H1 (cell line): ENCODE results near the gene KLK1. TPM values are rescaled to one million over a fixed set of nuclear protein-coding genes. Genes with fewer than 3 reads are reported as not detected.
"Not testable (repeated sequence)": the region's sequence is repeated elsewhere in the genome, so short reads cannot be mapped to it uniquely, and the experiment has no call there.

Source experiments
- CTCF ChIA-PET: fragments of 300-600 bp; sonication (Branson Sonifier 250); formaldehyde crosslinking; loops from one replicate; lab custom pipeline; 2021; ENCODE audit not compliant: partially characterized antibody; lab: Charles Lee
- POLR2A ChIA-PET: fragments of 300-600 bp; sonication (Branson Sonifier 250); formaldehyde crosslinking; loops from one replicate; lab custom pipeline; 2021; ENCODE audit warnings: inconsistent platforms; ENCODE audit not compliant: partially characterized antibody; lab: Charles Lee
- DNase-seq, 2 experiments: peaks; one replicate each; pipeline versions ENCODE4 v3.0.0 to v3.0.0-alpha.2; 2010 to 2022; ENCODE audit warnings: low spot score in 2 of 2, low read depth in 1 of 2, mixed read lengths in 1 of 2
- FAIRE-seq: peaks from 2 replicates; lab custom pipeline; 2011; peaks lifted over from hg19 to GRCh38; lab: Jason Lieb, UNC
- H2AFZ ChIP-seq: 2 replicates; pipeline ENCODE4 v1.8.1; 2012; ENCODE audit warnings: low read length, inconsistent platforms
- H2AK5ac ChIP-seq: 2 replicates; pipeline ENCODE4 v1.6.1; 2013; ENCODE audit warnings: low read depth, low read length
- H2BK120ac ChIP-seq: replicated peaks from 2 replicates; pipeline ENCODE3; 2013; ENCODE audit warnings: low read depth, low read length, inconsistent platforms
- H2BK12ac ChIP-seq: 2 replicates; pipeline ENCODE4 v1.6.1; 2013; ENCODE audit warnings: low read depth, low read length
- H2BK15ac ChIP-seq: 2 replicates; pipeline ENCODE4 v1.6.1; 2013; ENCODE audit warnings: low read length
- H2BK20ac ChIP-seq: 2 replicates; pipeline ENCODE4 v1.6.1; 2013; ENCODE audit warnings: low read length
- H2BK5ac ChIP-seq: 2 replicates; pipeline ENCODE4 v1.6.1; 2013; ENCODE audit warnings: low read depth, low read length
- H3K14ac ChIP-seq: 2 replicates; pipeline ENCODE4 v1.6.1; 2013; ENCODE audit warnings: inconsistent platforms; ENCODE audit not compliant: insufficient read length
- H3K18ac ChIP-seq: 2 replicates; pipeline ENCODE4 v1.6.1; 2013; ENCODE audit warnings: low read length; ENCODE audit errors: extremely low read depth
- H3K23ac ChIP-seq: 2 replicates; pipeline ENCODE4 v1.6.1; 2013; ENCODE audit warnings: inconsistent platforms; ENCODE audit not compliant: insufficient read length
- H3K23me2 ChIP-seq: 2 replicates; pipeline ENCODE4 v1.6.1; 2013; ENCODE audit warnings: low read depth, low read length
- H3K27ac ChIP-seq: 2 replicates; pipeline ENCODE4 v1.6.1; 2011; ENCODE audit warnings: low read depth, low read length, inconsistent platforms
- H3K27me3 ChIP-seq, 4 experiments: replicated peaks in 1 of 4; 1 replicate in 1 of 4; 2 replicates in 3 of 4; pipeline versions ENCODE4 v1.6.1 to v1.8.1; 2011 to 2013; ENCODE audit warnings: low read length in 3 of 4, mild to moderate bottlenecking in 3 of 4, inconsistent platforms in 2 of 4, mixed read lengths in 2 of 4, moderate library complexity in 1 of 4; ENCODE audit not compliant: control insufficient read depth in 3 of 4, insufficient read depth in 3 of 4; ENCODE audit errors: extremely low read depth in 1 of 4
- H3K36me3 ChIP-seq, 4 experiments: 2 replicates each; pipeline versions ENCODE4 v1.6.1 to v1.8.1; 2011 to 2013; ENCODE audit warnings: mild to moderate bottlenecking in 4 of 4, low read length in 3 of 4, moderate library complexity in 2 of 4, control low read depth in 1 of 4, inconsistent platforms in 1 of 4; ENCODE audit not compliant: insufficient read depth in 4 of 4, control insufficient read depth in 2 of 4
- H3K4ac ChIP-seq: replicated peaks from 2 replicates; pipeline ENCODE3; 2013; ENCODE audit warnings: low read length, low read depth, mixed read lengths, inconsistent platforms; ENCODE audit not compliant: insufficient read length
- H3K4me1 ChIP-seq, 4 experiments: replicated peaks in 1 of 4; 1 replicate in 1 of 4; 2 replicates in 3 of 4; pipeline versions ENCODE4 v1.6.1 to v1.8.1; 2011 to 2013; ENCODE audit warnings: low read length in 3 of 4, inconsistent platforms in 2 of 4, mixed read lengths in 1 of 4; ENCODE audit not compliant: insufficient read depth in 4 of 4, control insufficient read depth in 3 of 4
- H3K4me2 ChIP-seq, 2 experiments: 2 replicates each; pipeline versions ENCODE4 v1.6.1 to v1.8.1; 2011 to 2013; ENCODE audit warnings: low read depth in 2 of 2, low read length in 2 of 2, control low read depth in 1 of 2, inconsistent platforms in 1 of 2, mild to moderate bottlenecking in 1 of 2; ENCODE audit not compliant: insufficient read depth in 1 of 2
- H3K4me3 ChIP-seq, 4 experiments: fragments of 200-600, 300-600 bp in 1 of 4; sonication (generic), shearing (Covaris generic), sonication (Bioruptor Twin) in 1 of 4; 2 replicates each; pipeline versions ENCODE4 v1.5.1 to v1.8.1; 2011 to 2016; ENCODE audit warnings: low read length in 4 of 4, low read depth in 3 of 4, control low read depth in 2 of 4, inconsistent platforms in 2 of 4, mild to moderate bottlenecking in 2 of 4, mixed read lengths in 1 of 4, moderate library complexity in 1 of 4; ENCODE audit not compliant: insufficient read depth in 2 of 4; ENCODE audit errors: extremely low read depth in 1 of 4
- H3K56ac ChIP-seq: replicated peaks from 2 replicates; pipeline ENCODE3; 2013; ENCODE audit warnings: low read depth, mild to moderate bottlenecking, mixed read lengths, low read length, inconsistent platforms; ENCODE audit not compliant: insufficient read length
- H3K79me1 ChIP-seq: 2 replicates; pipeline ENCODE4 v1.6.1; 2013; ENCODE audit warnings: low read depth, low read length, control low read depth
- H3K79me2 ChIP-seq, 2 experiments: 2 replicates each; pipeline versions ENCODE4 v1.6.1 to v1.8.1; 2012 to 2013; ENCODE audit warnings: low read length in 2 of 2, mild to moderate bottlenecking in 2 of 2, inconsistent platforms in 1 of 2; ENCODE audit not compliant: insufficient read depth in 2 of 2, control insufficient read depth in 1 of 2
- H3K9ac ChIP-seq, 4 experiments: replicated peaks in 1 of 4; 1 replicate in 1 of 4; 2 replicates in 3 of 4; pipeline versions ENCODE4 v1.6.1 to v1.8.1; 2011 to 2013; ENCODE audit warnings: low read depth in 3 of 4, low read length in 3 of 4, control low read depth in 2 of 4, mild to moderate bottlenecking in 2 of 4, moderate library complexity in 2 of 4, inconsistent platforms in 1 of 4; ENCODE audit errors: extremely low read depth in 1 of 4
- H3K9me3 ChIP-seq, 2 experiments: 2 replicates each; pipeline versions ENCODE4 v1.6.1 to v1.8.1; 2012 to 2013; ENCODE audit warnings: mild to moderate bottlenecking in 2 of 2, moderate library complexity in 2 of 2, control low read depth in 1 of 2, inconsistent platforms in 1 of 2, low read depth in 1 of 2, low read length in 1 of 2, mixed read lengths in 1 of 2; ENCODE audit not compliant: insufficient read depth in 2 of 2
- H4K20me1 ChIP-seq, 2 experiments: replicated peaks in 1 of 2; 2 replicates each; pipeline versions ENCODE3 to v1.8.1; 2011 to 2013; ENCODE audit warnings: inconsistent platforms in 2 of 2, low read length in 2 of 2, mild to moderate bottlenecking in 1 of 2; ENCODE audit not compliant: insufficient read depth in 2 of 2, control insufficient read depth in 1 of 2
- H4K5ac ChIP-seq: 2 replicates; pipeline ENCODE4 v1.6.1; 2013; ENCODE audit warnings: low read length, low read depth, mixed read lengths, inconsistent platforms; ENCODE audit not compliant: insufficient read length
- H4K8ac ChIP-seq: 2 replicates; pipeline ENCODE4 v1.8.0; 2013; ENCODE audit warnings: mild to moderate bottlenecking, moderate library complexity, low read length, inconsistent platforms; ENCODE audit not compliant: insufficient read depth; ENCODE audit errors: extremely low read depth
- H4K91ac ChIP-seq: replicated peaks from 2 replicates; pipeline ENCODE3; 2013; ENCODE audit warnings: low read length, mixed read lengths, inconsistent platforms; ENCODE audit not compliant: insufficient read length
- WGBS, 2 experiments: shearing (Covaris generic) in 1 of 2; methylation state at CpG; one replicate each; pipeline versions ENCODE4 v1.1.6 to v1.1.7; 2013 to 2015; ENCODE audit warnings: low lambda C conversion rate in 2 of 2, mixed read lengths in 2 of 2, inconsistent platforms in 1 of 2, low coverage in 1 of 2, missing lambda C conversion rate in 1 of 2; ENCODE audit not compliant: insufficient replicate concordance in 2 of 2, insufficient coverage in 1 of 2, insufficient read length in 1 of 2; ENCODE audit errors: extremely low coverage in 1 of 2, missing lambda C conversion rate in 1 of 2; 5-methylcytosine and 5-hydroxymethylcytosine counted together
- polyA plus RNA-seq, 7 experiments: library from polyadenylated mRNA; depleted of rRNA in 3 of 7; stranded (reverse) in 5 of 7; unstranded in 2 of 7; fragments of >200 nt in 5 of 7; fragments of 200-250 nt in 2 of 7; gene quantifications; 1 replicate in 5 of 7; 2 replicates in 1 of 7; 4 replicates in 1 of 7; pipeline versions ENCODE4 v1.2.1 to v1.2.3, GENCODE V29; 2011 to 2013; ENCODE audit warnings: missing spikeins in 2 of 7, mixed read lengths in 2 of 7
- small RNA-seq: library from polyadenylated mRNA; stranded (forward); fragments of <200 nt; extraction: miRNeasy Mini kit (QIAGEN cat#:217004); gene quantifications from one replicate; pipeline ENCODE3, GENCODE V24; 2013; ENCODE audit not compliant: insufficient read depth
- total RNA-seq: library from RNA; stranded (reverse); fragmentation: NEBNext Ultra II Directional; extraction: Animal tissue kit (Norgen Biotek cat#: 25700); gene quantifications from 2 replicates; pipeline ENCODE4 v1.2.1, GENCODE V29; 2021

Gene KLK1
- total and polyA plus RNA-seq, 2 of the 8 experiments (the other 6 are each of a cell fraction or from before 2014, with no cell fraction given) = 3.4 to 4.0 TPM

- H3K56ac ChIP-seq, H3K36me3 ChIP-seq, H2BK5ac ChIP-seq, DNase-seq, H3K4me2 ChIP-seq, H2BK20ac ChIP-seq, H3K9ac ChIP-seq, H3K14ac ChIP-seq, H3K9me3 ChIP-seq, H3K23me2 ChIP-seq, H3K4me1 ChIP-seq, H2AFZ ChIP-seq, H3K27me3 ChIP-seq, H3K27ac ChIP-seq, H3K4me3 ChIP-seq, H4K5ac ChIP-seq, H4K91ac ChIP-seq, H3K23ac ChIP-seq, H2AK5ac ChIP-seq, H3K79me1 ChIP-seq, H4K20me1 ChIP-seq, H3K4ac ChIP-seq, FAIRE-seq, H3K79me2 ChIP-seq, H3K18ac ChIP-seq, H4K8ac ChIP-seq, H2BK12ac ChIP-seq, H2BK120ac ChIP-seq: not testable (repeated sequence)
- WGBS, 2 experiments = 100% methylated on average over 1 of the region's 2 CpGs; no CpG with 5 or more reads in 1 of the 2 experiments
- CTCF ChIA-PET = interaction anchor here (1.0 to 1.3 kb wide), 2 partner anchors 49 to 65 kb away, joined by 3 read pairs; no protein-coding TSS in a partner anchor
- POLR2A ChIA-PET = interaction anchor here (1.6 kb wide), 1 partner anchor 14 kb away, joined by 3 read pairs; no protein-coding TSS in a partner anchor
- H2BK15ac ChIP-seq = 0 out of 2 replicates have a peak within 1 kb of the TSS, but pooled peaks have one; percentile 9
These were observed 53.4 kb downstream of the KLK1 start, which contains the start of gene GPR32 for GRCh38 chr19:50770164-50770563. Gene GPR32, plus strand, starts transcription at chr19:50770464. Its CDS starts 137 bp downstream, at chr19:50770601.

Small RNA genes within 50 kb of the gene (small RNA-seq; reads per million reads assigned to genes)
- gene SNORD88A (211 reads per million, percentile 98 among the genes with 10 or more reads in this experiment), gene SNORD88B (not detected), gene SNORD88C (not detected)

Other genes with a start within 250 kb of the KLK1 start
- 13.9 and 17.3 TPM in 2 replicates for gene SYT3, start 183.9 kb downstream of the KLK1 start, total RNA-seq
- 6.7 and 12.7 TPM in 2 replicates for gene SYT3, start 183.9 kb downstream of the KLK1 start, polyA plus RNA-seq (2011; rRNA removed)
- gene C19orf81, start 174.3 kb downstream of the KLK1 start, total RNA-seq = 11.7 and 14.2 TPM in 2 replicates
- 13.0 and 22.0 TPM in 2 replicates for gene C19orf81, start 174.3 kb downstream of the KLK1 start, polyA plus RNA-seq (2011; rRNA removed)
- 3.7 and 3.9 TPM in 2 replicates for gene SHANK1, start 104.0 kb downstream of the KLK1 start, total RNA-seq
- gene SHANK1, start 104.0 kb downstream of the KLK1 start, polyA plus RNA-seq (2011; rRNA removed) = 1.1 and 1.2 TPM in 2 replicates
- gene CLEC11A, start 100.4 kb downstream of the KLK1 start, total RNA-seq = 4.3 and 5.2 TPM in 2 replicates
- 17.4 and 22.5 TPM in 2 replicates for gene CLEC11A, start 100.4 kb downstream of the KLK1 start, polyA plus RNA-seq (2011; rRNA removed)
- gene GPR32, start 53.3 kb downstream of the KLK1 start, total RNA-seq = not detected in 2 replicates
- gene GPR32, start 53.3 kb downstream of the KLK1 start, polyA plus RNA-seq (2011; rRNA removed) = not detected in 2 replicates
- gene ACP4, start 33.4 kb downstream of the KLK1 start, total RNA-seq = not detected in 2 replicates
- not detected in 2 replicates for gene ACP4, start 33.4 kb downstream of the KLK1 start, polyA plus RNA-seq (2011; rRNA removed)
- gene KLK15, start 9.8 kb upstream of the KLK1 start, total RNA-seq = not detected in 2 replicates
- gene KLK15, start 9.8 kb upstream of the KLK1 start, polyA plus RNA-seq (2011; rRNA removed) = not detected in 2 replicates
- gene KLK3, start 31.1 kb upstream of the KLK1 start, total RNA-seq = not detected in 2 replicates
- gene KLK3, start 31.1 kb upstream of the KLK1 start, polyA plus RNA-seq (2011; rRNA removed) = 0.08 and 0.25 TPM in 2 replicates
- not detected in 2 replicates for gene KLK2, start 49.7 kb upstream of the KLK1 start, total RNA-seq
- gene KLK2, start 49.7 kb upstream of the KLK1 start, polyA plus RNA-seq (2011; rRNA removed) = 0.20 and 0.36 TPM in 2 replicates
- gene KLK4, start 87.6 kb upstream of the KLK1 start, total RNA-seq = 1.3 TPM in 1 of 2 replicates, not detected in the other
- 0.44 and 6.8 TPM in 2 replicates for gene KLK4, start 87.6 kb upstream of the KLK1 start, polyA plus RNA-seq (2011; rRNA removed)
- gene KLK5, start 129.3 kb upstream of the KLK1 start, total RNA-seq = 0.55 and 0.76 TPM in 2 replicates
- 1.7 and 2.0 TPM in 2 replicates for gene KLK5, start 129.3 kb upstream of the KLK1 start, polyA plus RNA-seq (2011; rRNA removed)
- gene KLK6, start 145.8 kb upstream of the KLK1 start, total RNA-seq = 0.55 and 0.69 TPM in 2 replicates
- gene KLK6, start 145.8 kb upstream of the KLK1 start, polyA plus RNA-seq (2011; rRNA removed) = 2.6 and 3.2 TPM in 2 replicates
- 0.55 and 0.73 TPM in 2 replicates for gene KLK7, start 160.1 kb upstream of the KLK1 start, total RNA-seq
- 1.4 and 2.1 TPM in 2 replicates for gene KLK7, start 160.1 kb upstream of the KLK1 start, polyA plus RNA-seq (2011; rRNA removed)
- gene KLK8, start 177.8 kb upstream of the KLK1 start, total RNA-seq = 2.1 and 2.9 TPM in 2 replicates
- gene KLK8, start 177.8 kb upstream of the KLK1 start, polyA plus RNA-seq (2011; rRNA removed) = 3.6 and 7.1 TPM in 2 replicates
- 4.5 and 4.8 TPM in 2 replicates for gene KLK10, start 195.9 kb upstream of the KLK1 start, total RNA-seq
- gene KLK10, start 195.9 kb upstream of the KLK1 start, polyA plus RNA-seq (2011; rRNA removed) = 9.7 and 12.4 TPM in 2 replicates
- not detected in 2 replicates for gene KLK11, start 202.8 kb upstream of the KLK1 start, total RNA-seq
- 0.38 and 0.45 TPM in 2 replicates for gene KLK11, start 202.8 kb upstream of the KLK1 start, polyA plus RNA-seq (2011; rRNA removed)
- not detected in 2 replicates for gene KLK12, start 211.2 kb upstream of the KLK1 start, total RNA-seq
- 0.24 TPM in 1 of 2 replicates, not detected in the other for gene KLK12, start 211.2 kb upstream of the KLK1 start, polyA plus RNA-seq (2011; rRNA removed)
- 4.2 and 5.0 TPM in 2 replicates for gene KLK13, start 241.3 kb upstream of the KLK1 start, total RNA-seq
- gene KLK13, start 241.3 kb upstream of the KLK1 start, polyA plus RNA-seq (2011; rRNA removed) = 4.5 and 4.6 TPM in 2 replicates